GM18870 (cell line): ENCODE measurements around the gene SUCLG2.

Experiments used
- ATAC-seq: cut with Tn5 transposase; IDR thresholded peaks from one replicate; pipeline ENCODE4 v1.9.1; 2021; ENCODE audit warnings: moderate library complexity; ENCODE audit not compliant: unreplicated experiment

Gene SUCLG2

DNA sequence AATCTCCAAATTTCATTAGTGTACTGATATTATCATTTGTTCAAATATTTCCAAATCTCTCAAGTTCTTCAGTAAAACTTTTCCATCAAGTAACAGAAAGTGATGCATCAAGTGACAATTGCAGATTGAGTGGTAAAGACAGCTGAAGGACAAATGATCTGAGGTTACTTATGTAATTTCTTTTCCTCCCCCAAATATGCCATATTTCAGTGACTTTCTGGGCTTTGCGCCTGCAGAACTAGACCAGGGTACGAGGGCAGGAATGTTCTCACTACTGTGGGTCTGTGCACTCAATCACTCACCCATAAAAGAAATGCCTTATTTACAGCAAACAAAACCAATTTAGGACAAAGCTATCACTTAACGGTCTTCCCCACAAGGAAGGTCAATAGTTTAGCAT, 4.7 kb downstream of the SUCLG2 start:
- ATAC-seq = no peak

- no peak for ATAC-seq
Measured at GRCh38 chr3:67648701-67649100, 5.7 kb downstream of the SUCLG2 start.

DNA sequence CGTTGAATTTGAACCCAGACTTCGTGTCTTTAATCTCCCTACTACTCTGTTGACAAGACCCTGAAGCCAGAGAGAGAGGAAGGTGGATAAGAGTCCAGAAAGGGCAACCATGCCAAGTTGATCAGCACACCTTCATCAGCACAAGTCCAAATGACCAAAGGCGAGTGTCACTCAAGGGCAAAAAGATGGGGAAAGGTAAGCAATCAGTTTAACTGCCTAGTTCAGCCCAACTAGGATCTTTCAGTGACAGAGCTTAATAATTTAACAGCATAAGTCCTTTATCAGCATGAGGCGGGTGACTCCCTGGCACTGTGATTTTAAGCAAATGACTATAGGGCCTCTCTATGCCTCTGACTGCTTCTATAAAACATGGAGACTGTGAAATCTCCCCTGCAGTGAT, 6.2 kb downstream of the SUCLG2 start:
- no peak for ATAC-seq

DNA sequence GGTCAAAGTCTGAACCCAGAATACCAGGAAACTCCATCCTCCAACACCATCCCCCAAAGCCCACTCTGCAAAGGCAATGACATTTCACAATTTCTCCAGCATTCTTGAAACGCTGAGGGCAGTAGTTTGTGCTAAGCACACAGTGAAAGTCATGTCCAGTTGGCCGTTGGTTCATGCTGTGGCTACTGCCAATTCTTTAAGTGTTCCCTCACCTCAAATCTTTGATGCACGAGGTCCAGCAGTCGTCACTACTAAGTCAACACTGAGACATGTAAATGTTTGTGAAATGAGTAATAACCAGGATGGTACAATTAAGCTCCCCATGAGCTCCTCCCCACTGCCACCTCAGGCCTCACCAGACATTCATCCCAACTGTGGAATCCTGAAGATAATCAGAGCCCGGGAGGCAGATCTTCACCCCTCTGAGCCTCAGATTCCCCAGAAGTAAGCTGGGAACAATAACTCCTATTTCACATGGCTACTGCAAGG, 7.0 kb downstream of the SUCLG2 start:
- no peak for ATAC-seq

DNA sequence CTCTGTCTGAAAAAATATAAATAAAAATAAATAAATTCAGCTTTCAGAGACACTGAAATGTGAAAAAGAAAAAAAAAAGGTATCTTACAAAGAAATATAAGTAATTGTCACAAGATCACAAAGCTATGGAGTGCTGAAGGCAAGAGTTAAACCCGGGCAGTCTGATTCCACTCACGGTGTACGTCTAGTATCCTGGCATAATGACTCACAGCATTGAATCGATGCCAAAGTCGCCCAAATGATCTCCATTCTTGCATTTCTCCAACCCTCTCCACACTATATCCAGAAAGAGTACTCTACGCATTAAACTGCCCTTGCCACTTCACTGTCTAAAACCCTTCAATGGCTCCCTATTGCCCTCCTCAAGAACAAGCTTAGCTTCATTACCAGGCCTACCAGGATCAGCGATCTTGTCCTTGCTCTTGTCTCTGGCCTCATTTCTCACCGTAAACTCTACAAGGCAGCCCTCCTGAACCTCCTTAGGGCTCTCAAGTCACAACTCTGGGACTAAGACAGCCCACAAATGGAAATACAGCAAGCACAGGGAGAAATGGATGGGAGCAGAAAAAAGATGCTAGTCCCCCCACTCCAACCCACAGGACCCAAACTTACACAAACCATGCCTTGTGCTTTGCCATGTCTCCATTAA, 7.7 kb downstream of the SUCLG2 start:
- no peak for ATAC-seq

DNA sequence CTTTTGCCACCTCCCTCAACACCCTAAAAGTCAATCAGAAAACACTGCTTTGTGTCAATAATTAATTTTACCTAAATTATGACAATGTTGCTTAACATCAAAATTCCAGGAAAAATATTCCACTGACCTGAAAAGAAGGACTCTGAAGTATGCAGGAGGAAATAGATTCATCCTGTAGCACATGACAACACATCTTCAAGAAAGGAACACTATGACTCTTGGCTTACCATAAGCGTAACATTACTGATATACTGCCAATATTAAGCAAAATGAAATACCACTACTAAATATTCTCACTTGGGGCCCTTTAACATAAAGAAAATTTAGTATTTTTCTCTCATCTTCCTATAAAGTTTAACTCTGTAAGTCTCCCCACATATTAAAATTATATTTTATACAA, 9.6 kb downstream of the SUCLG2 start:
- ATAC-seq = no peak

DNA sequence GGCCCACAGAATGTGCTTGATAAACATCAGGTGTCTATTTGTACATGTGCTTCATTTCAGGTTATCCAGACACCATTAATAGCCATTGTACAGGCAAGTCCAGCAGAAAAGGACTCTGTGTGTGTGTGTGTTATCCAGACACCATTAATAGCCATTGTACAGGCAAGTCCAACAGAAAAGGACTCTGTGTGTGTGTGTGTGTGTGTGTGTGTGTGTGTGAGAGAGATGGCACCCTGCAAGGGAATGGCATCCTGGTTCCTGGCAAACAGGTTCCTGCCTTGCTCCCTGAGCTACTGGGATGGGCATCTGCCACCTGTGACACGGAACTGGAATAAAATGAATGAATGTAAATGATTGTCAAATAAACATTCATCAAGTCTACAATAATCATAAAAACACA, 11.7 kb downstream of the SUCLG2 start:
- ATAC-seq = no peak

- no peak for ATAC-seq
Measured at GRCh38 chr3:67642190-67642589, 12.2 kb downstream of the SUCLG2 start.

- no peak for ATAC-seq
Measured at GRCh38 chr3:67641451-67641850, 13.0 kb downstream of the SUCLG2 start.

- ATAC-seq = no peak
Measured at GRCh38 chr3:67640023-67640660, 14.3 kb downstream of the SUCLG2 start.

DNA sequence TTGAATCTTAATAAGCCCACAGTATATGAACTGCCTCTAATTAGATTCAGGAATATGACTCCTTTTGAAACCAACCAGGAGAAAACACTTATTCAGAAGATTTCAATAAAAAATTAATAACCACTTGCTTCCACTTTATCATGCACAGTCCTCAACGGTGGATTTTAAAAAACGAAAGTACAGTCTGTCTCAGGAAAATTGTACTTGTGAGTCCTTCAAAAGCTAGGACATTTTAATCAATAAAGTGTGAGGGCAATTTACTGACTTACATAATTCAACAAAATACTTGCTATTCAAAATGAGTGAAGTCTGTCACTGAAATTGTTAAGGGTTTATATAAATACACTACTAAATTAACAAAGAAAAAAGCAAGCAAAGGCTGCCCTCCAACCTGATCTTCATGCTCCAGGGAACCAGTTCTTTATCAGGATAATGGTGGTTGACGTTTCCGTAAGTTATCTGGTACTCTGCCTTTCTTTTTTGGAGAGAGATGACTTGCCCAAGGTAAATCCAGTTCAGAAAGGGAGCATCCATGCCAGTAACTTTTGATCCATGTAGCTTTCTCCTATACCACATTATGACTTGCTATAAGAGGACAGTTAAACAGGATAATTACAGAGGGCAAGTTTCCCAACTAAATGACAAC, 17.0 kb downstream of the SUCLG2 start:
- ATAC-seq = no peak

DNA sequence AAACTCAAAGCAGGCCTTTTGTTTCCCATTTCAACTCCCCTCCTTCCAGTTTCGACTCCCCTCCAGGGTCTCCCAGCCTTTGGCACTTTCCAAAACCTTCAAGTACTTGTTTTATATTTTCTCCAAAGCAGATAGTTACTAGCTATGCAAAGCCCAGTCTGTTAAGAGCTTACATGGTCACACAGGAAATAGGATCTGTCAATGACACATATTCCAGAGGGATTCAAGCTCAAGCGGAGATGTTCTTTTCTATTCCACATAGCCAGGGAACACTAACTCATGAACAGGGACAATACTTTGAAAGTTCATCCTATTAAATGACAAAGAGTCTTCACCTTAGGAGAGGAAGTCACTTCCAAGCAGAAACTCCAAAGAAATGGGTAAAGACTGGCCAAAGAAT, 18.6 kb downstream of the SUCLG2 start:
- ATAC-seq = no peak

GRCh38 chr3:67635257-67635656, 19.2 kb downstream of the SUCLG2 start:
- no peak for ATAC-seq

GRCh38 chr3:67630666-67631362, 23.6 kb downstream of the SUCLG2 start:
- no peak for ATAC-seq

GRCh38 chr3:67624687-67625086, 29.7 kb downstream of the SUCLG2 start:
- no peak for ATAC-seq

- no peak for ATAC-seq
Measured at GRCh38 chr3:67624078-67624477, 30.3 kb downstream of the SUCLG2 start.

GRCh38 chr3:67622652-67623051, 31.8 kb downstream of the SUCLG2 start:
- ATAC-seq = no peak

GRCh38 chr3:67620869-67621268, 33.5 kb downstream of the SUCLG2 start:
- no peak for ATAC-seq

GRCh38 chr3:67619991-67620390, 34.4 kb downstream of the SUCLG2 start:
- ATAC-seq = no peak

- no peak for ATAC-seq
Measured at GRCh38 chr3:67617518-67617917, 36.9 kb downstream of the SUCLG2 start.

DNA sequence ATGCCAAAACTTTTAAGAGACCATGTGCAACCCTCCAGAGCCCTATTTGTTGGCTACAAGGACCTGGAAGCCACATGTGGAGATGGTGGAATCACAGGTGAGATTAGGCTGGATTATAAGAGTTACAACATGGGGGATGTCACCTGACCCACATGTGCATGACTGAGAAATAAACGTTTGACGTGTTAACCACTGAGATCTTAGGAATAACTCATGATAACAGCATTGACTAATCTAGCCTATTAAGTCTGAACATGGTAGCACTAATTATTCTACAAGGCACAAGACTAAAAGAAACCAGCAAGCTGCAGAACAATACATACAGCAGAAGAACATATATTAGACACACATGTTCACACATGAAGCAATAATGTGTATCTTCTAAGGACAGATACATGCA, 38.4 kb downstream of the SUCLG2 start:
- ATAC-seq = no peak

GRCh38 chr3:67614195-67614594, 40.2 kb downstream of the SUCLG2 start:
- ATAC-seq = no peak
